ENCODE measurements around the gene C1orf226. TPM values are rescaled to one million over a fixed set of nuclear protein-coding genes. Genes with fewer than 3 reads are reported as not detected.
"Not testable (repeated sequence)": the region's sequence is repeated elsewhere in the genome, so short reads cannot be mapped to it uniquely, and the experiment has no call there.

C1orf226 gene

DNA sequence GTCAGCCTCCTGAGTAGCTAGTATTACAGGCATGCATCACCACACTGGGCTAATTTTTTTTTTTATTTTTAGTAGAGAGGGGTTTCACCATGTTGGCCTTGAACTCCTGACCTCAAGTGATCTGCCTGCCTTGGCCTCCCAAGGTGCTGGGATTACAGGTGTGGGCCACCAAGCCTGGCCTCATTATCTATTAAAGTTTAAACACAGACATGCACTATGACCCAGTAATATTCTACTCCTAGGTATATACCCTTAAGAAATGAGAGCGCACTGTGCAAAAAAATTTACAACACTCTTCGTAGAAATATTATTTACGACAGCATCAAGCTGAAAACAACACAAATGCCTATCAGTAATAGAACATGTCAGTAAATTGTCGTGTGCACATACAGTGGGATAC, 49.1 kb downstream of the C1orf226 start:
- Histone ChIP-seq H3K18ac (ENCODE audit: low read length) (no peak overlapping the region), H3K23ac (ENCODE audit: low read length) (no peak overlapping the region), H4K5ac (ENCODE audit: low read length) (no peak overlapping the region), H3K4ac (ENCODE audit: low read depth, low read length) (no peak overlapping the region), H3K4me1 (ENCODE audit: control insufficient read depth, low read depth, low read length) (no peaks in the 10 kb centered on the region), H2BK120ac (ENCODE audit: low read depth, low read length) (no peak overlapping the region), H2BK15ac (replicated peaks; ENCODE audit: low read depth) (no peak overlapping the region), H3K4me2 (ENCODE audit: low read length) (no peak overlapping the region), H2BK5ac (ENCODE audit: low read length) (no peak overlapping the region), H3K4me3 (ENCODE audit: low read length) (no peak overlapping the region), H3K79me1 (ENCODE audit: low read length) (no peaks in the 10 kb centered on the region), H3K56ac (ENCODE audit: low read length) (no peak overlapping the region), H3K79me2 (ENCODE audit: control insufficient read depth, insufficient read depth, low read length) (no peaks in the 10 kb centered on the region), H3K27ac (ENCODE audit: low read depth, low read length) (no peak overlapping the region), H3K9ac (ENCODE audit: low read length) (no peak overlapping the region), H3K36me3 (ENCODE audit: control insufficient read depth, insufficient read depth, low read length) (no peaks in the 10 kb centered on the region), H4K8ac (ENCODE audit: low read depth, low read length) (no peak overlapping the region), H3K27me3 (ENCODE audit: insufficient read depth, low read length, poor library complexity) (no peaks in the 10 kb centered on the region), H2AK5ac (ENCODE audit: low read length) (no peak overlapping the region)
- no peak for DNase-seq
- no CpG with 5 or more reads among the region's 4 CpGs for WGBS (ENCODE audit: extremely low coverage, insufficient coverage, low lambda C conversion rate)

DNA sequence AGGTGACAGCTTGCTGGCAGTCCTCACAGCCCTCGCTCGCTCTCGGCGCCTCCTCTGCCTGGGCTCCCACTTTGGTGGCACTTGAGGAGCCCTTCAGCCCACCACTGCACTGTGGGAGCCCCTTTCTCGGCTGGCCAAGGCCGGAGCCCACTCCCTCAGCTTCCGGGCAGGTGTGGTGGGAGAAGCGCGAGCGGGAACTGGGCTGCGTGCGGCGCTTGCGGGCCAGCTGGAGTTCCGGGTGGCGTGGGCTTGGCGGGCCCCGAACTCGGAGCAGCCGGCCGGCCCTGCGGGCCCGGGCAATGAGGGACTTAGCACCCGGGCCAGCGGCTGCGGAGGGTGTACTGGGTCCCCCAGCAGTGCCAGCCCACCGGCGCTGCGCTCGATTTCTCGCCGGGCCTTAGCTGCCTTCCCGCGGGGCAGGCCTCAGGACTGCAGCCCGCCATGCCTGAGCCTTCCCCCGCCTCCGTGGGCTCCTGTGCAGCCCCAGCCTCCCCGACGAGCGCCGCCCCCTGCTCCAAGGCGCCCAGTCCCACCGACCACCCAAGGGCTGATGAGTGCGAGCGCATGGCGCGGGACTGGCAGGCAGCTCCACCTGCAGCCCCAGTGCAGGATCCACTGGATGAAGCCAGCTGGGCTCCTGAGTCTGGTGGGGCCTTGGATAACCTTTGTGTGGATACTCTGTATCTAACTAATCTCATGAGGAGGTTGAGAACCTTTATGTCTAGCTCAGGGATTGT, 51.6 kb downstream of the C1orf226 start:
- H2AK5ac ChIP-seq (ENCODE audit: low read length); H3K79me2 ChIP-seq (ENCODE audit: control insufficient read depth, insufficient read depth, low read length); H3K36me3 ChIP-seq (ENCODE audit: control insufficient read depth, insufficient read depth, low read length); H3K4me1 ChIP-seq (ENCODE audit: control insufficient read depth, low read depth, low read length); H4K8ac ChIP-seq (ENCODE audit: low read depth, low read length); H3K18ac ChIP-seq (ENCODE audit: low read length); H4K5ac ChIP-seq (ENCODE audit: low read length); H3K56ac ChIP-seq (ENCODE audit: low read length); H3K27ac ChIP-seq (ENCODE audit: low read depth, low read length); H3K9ac ChIP-seq (ENCODE audit: low read length); H3K4me3 ChIP-seq (ENCODE audit: low read length); H3K4me2 ChIP-seq (ENCODE audit: low read length); H3K4ac ChIP-seq (ENCODE audit: low read depth, low read length); H2BK120ac ChIP-seq (ENCODE audit: low read depth, low read length); H2BK15ac ChIP-seq (replicated peaks; ENCODE audit: low read depth); H2BK5ac ChIP-seq (ENCODE audit: low read length); H3K23ac ChIP-seq (ENCODE audit: low read length); H3K79me1 ChIP-seq (ENCODE audit: low read length); H3K27me3 ChIP-seq (ENCODE audit: insufficient read depth, low read length, poor library complexity); DNase-seq: not testable (repeated sequence)
- WGBS (ENCODE audit: extremely low coverage, insufficient coverage, low lambda C conversion rate) = no CpG with 5 or more reads among the region's 47 CpGs

Small RNAs within 50 kb of the gene (small RNA-seq; reads per million reads assigned to genes)
- gene MIR556 (ENCODE audit: insufficient read depth) = 30.3 reads per million, percentile 93 among the genes with 10 or more reads in this experiment
- gene RNA5SP61 (ENCODE audit: insufficient read depth) = not detected

Measured in mesendoderm (in vitro differentiated cells).